GM18870 (cell line): ENCODE results near the gene VSIG2.

Experiments
- ATAC-seq: cut with Tn5 transposase; IDR thresholded peaks from one replicate; pipeline ENCODE4 v1.9.1; 2021; ENCODE audit warnings: moderate library complexity; ENCODE audit not compliant: unreplicated experiment

The VSIG2 gene

GRCh38 chr11:124724979-124725718 is 26.9 kb downstream of the VSIG2 start:
- ATAC-seq: peak; percentile 98

GRCh38 chr11:124722176-124722575 is 29.9 kb downstream of the VSIG2 start:
- ATAC-seq: no peak

DNA sequence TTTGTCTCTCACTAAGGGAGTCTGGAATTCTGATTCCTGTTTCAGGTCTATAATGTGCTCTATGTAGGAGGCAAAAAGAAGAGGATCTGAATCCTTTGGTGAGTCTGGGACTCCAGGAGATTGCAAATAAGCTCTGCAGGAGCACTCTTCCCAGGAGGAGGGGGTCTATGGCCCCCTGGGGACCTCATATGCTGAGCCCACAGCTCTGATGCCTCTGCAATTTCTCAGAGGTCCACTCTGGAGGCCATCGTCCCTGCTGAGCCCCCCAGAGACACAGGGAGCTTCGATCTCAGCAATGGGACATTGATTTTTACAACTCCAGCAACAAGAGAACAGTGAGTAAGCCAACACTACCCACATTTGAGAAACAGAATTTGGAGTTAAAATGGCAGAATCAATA is 32.5 kb downstream of the VSIG2 start:
- no peak for ATAC-seq

GRCh38 chr11:124718801-124719200 is 33.3 kb downstream of the VSIG2 start:
- no peak for ATAC-seq

DNA sequence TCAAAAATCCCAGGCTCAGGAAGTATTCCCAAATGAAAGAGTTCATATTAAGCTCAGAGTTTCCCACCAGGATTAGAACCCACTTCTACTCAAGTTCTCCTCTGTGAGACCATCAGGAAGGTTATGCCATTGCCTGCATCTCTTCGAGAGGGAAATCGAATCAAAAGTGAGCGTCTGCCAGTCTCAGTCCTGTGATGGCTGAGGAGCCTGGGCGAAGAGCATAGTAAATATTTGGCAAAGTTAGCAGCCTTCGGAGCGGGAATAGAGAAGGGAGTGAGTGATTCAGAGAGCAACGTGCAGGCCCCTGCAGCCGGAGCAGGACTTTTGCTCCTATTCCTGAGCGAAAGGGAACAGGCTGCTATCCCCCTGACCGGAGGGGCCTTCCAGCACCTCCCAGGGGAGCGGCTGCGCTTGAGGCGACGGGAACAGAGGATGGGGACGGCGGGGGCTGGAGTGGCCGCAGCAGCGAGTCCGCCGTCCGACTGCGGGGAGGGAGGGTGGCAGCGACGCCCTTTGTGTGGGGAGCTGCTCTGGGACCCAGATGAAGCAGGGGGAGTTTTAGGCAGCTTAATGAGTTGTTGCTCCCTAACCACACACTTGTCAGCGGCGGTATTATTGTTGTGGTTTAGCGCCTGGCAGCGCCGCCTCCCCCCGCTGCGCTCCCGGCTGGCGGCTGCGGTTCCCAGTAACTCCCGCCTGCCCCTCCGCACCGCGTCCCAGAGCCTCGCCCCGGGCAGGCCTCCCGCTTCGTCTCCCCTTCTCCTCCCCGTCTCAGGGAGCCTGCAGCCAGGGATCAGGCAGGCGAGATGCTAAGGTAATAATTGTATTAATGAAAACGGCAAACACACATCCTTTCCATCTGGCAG is 34.0 kb downstream of the VSIG2 start:
- no peak for ATAC-seq

GRCh38 chr11:124717421-124717785 is 34.7 kb downstream of the VSIG2 start:
- peak; percentile 70 for ATAC-seq

DNA sequence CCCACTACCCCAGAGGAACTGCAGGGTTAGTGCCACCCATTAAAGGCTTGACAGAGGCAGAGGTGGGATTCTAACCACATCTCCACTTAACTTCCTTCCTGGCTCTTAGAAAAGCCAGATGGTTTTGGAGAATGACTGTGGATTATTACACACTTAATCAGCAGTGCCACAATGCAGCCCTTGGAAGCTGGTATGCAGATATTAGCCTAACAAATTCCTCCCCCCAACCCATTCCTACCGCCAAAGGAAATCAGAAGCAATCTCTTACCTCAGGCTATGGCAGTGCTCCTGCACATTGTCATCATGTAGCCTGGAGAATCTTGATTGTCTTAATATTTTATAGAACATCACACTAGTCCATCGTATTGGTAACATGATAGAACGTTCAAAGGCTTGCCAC is 35.5 kb downstream of the VSIG2 start:
- no peak for ATAC-seq

DNA sequence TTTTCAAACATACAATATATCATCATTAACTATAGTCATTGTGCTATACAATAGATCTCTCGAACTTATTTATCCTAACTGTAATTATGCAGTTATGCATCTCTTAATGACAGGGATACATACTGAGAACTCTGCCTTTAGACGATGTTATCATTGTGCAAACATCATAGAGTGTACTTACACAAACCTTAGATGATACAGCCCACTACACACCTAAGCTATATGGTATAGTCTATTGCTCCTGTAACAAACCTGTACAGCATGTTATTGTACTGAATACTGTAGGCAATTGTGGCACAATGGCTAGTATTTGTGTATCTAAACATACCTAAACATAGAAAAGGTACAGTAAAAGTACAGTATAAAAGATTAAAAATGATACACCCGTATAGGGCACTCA is 39.7 kb downstream of the VSIG2 start:
- ATAC-seq: no peak

GRCh38 chr11:124707829-124708228 is 44.2 kb downstream of the VSIG2 start:
- no peak for ATAC-seq

GRCh38 chr11:124700028-124700427 is 52.0 kb downstream of the VSIG2 start:
- no peak for ATAC-seq

GRCh38 chr11:124699547-124699946 is 52.5 kb downstream of the VSIG2 start:
- ATAC-seq: no peak
